GM18909 (cell line): ENCODE measurements around the gene EYS.
"Not testable (repeated sequence)": the region's sequence is repeated elsewhere in the genome, so short reads cannot be mapped to it uniquely, and the experiment has no call there.

Experiments
- ATAC-seq: cut with Tn5 transposase; IDR thresholded peaks from one replicate; pipeline ENCODE4 v1.9.1; 2021; ENCODE audit warnings: mild to moderate bottlenecking; ENCODE audit not compliant: unreplicated experiment, poor library complexity

Gene EYS

GRCh38 chr6:65637289-65638046, 69.6 kb downstream of the EYS start:
- no peak for ATAC-seq

- no peak for ATAC-seq
Observed at GRCh38 chr6:65633501-65633900, 73.5 kb downstream of the EYS start.

GRCh38 chr6:65631711-65632110, 75.3 kb downstream of the EYS start:
- ATAC-seq, result no peak

GRCh38 chr6:65627434-65627999, 79.5 kb downstream of the EYS start:
- not testable (repeated sequence) for ATAC-seq

GRCh38 chr6:65627015-65627414, 80.0 kb downstream of the EYS start:
- ATAC-seq, result no peak

DNA sequence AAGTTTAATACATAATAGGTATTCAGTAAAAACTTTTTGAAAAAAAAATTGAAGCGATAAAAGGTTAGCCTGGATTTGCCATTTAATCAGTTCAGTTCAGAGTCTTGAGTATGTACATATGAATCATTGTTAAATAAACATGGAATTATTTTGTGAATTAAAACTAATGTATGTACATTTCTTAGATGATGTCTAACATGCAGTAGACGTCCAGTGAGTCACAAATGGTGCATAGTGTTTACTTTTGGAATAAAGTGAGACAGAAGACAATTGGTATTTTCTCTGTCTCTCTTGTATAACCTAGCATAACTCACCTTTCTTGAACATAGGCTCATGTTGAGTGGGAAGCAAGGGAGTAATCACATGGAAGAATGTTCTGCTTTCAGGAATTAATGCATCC, 83.5 kb downstream of the EYS start:
- no peak for ATAC-seq

- no peak for ATAC-seq
Observed at GRCh38 chr6:65610746-65611145, 96.3 kb downstream of the EYS start.

- no peak for ATAC-seq
Observed at GRCh38 chr6:65595540-65595939, 111.5 kb downstream of the EYS start.

- ATAC-seq, result no peak
Observed at GRCh38 chr6:65570340-65570739, 136.7 kb downstream of the EYS start.

GRCh38 chr6:65569505-65569904, 137.5 kb downstream of the EYS start:
- no peak for ATAC-seq

- ATAC-seq, result not testable (repeated sequence)
Observed at GRCh38 chr6:65569056-65569455, 138.0 kb downstream of the EYS start.

DNA sequence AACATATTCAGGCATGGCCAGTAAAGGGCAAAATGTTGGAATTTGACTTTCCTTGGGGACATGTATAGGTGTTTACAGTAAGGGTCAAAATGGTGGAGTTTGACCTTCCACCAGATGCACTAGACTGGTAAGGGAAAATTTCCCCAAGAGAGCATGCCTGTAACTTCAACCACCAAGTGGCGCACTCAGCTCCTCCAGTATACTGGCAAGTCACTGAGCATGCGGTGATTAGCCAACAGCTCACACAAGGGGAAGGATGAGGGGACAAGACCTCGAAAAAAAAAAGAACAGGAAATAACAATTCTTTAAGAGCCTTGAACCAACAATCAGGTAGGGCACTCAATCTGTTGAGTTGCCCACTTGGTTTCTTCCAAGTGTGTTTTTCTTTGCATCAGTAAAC, 140.9 kb downstream of the EYS start:
- no peak for ATAC-seq

GRCh38 chr6:65558071-65558470, 149.0 kb downstream of the EYS start:
- no peak for ATAC-seq

DNA sequence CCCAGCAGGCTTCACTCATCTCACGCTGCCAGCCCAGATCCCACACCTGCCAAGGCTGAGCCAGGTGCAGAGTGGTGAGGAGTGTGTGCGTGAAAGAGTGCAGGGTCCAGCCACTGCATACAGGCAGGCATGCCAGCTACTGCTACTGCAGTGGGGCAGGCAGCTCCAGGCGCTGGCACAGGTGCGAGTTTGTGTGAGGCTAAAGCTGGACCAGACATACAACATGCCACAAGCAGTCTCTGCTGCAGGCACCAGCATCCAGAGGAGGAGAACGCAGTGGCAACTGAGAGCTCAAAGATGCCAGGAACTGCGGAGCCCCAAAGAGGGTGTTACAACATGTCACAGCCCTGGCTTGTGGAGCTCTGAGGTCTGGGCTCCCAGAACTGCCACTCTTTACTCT, 149.8 kb downstream of the EYS start:
- no peak for ATAC-seq

- no peak for ATAC-seq
Observed at GRCh38 chr6:65546894-65547293, 160.1 kb downstream of the EYS start.

GRCh38 chr6:65545920-65546319, 161.1 kb downstream of the EYS start:
- ATAC-seq, result no peak

DNA sequence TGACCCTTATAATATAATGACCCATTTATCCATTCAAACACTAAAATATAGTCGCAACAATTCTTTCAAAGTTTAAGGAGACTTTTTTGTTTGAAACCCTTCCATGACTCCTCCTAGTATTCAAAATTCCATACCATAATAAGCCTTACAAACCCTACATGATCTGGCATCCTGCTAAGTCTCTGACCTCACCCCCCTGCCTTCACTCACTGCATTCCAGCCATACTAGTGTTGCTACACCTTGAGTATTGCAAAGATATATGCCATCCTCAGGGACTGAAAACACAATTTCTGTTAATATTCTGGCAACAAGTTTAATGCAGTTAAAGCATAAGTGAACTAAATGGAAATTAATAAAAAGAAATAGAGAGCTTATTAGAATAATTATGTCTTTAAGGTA, 168.4 kb downstream of the EYS start:
- ATAC-seq, result no peak

GRCh38 chr6:65537600-65537999, 169.4 kb downstream of the EYS start:
- no peak for ATAC-seq

DNA sequence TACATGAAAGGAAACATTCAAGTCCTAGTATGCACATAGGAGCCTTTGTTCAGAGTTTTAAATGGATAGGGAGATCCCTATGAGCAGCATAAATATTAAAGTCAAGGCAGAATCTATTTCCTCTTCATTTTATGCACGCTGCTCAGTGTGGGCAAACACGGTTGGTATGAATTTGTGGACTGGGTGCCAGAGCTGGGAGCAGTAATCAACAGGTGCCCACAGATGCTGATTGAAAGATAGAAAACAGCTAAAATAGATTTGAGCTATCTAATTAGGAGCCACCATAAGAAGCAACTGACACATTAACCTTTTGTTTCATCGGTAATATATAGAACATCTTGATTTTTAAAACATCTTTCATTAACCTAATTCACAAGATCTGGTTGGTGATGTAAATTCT, 175.5 kb downstream of the EYS start:
- no peak for ATAC-seq

DNA sequence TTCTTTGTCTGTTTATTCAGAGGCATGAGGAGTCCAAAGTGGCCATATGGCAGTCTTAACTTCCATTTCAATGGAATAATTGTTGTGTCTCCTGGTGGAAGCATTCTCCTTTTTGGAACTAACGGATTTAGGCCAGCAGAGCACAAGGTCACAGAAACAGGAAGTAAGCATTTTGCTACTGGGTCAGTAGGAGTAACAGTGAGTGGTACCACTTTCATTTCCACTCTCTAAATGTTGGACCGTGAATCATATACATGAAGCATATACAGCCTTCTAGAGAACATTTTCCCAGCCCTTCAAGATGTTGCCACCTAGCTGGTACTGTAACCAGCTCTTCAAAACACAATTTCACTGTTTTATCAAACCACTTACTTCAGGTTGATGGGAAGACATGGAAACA, 182.8 kb downstream of the EYS start:
- ATAC-seq, result no peak

GRCh38 chr6:65505736-65506135, 201.3 kb downstream of the EYS start:
- ATAC-seq, result no peak

- ATAC-seq, result peak; percentile 74
Observed at GRCh38 chr6:65501045-65501444, 206.0 kb downstream of the EYS start.
